HepG2 (cell line): ENCODE data around the gene TMEM236. TPM values are rescaled to one million over a fixed set of nuclear protein-coding genes. Genes with fewer than 3 reads are reported as not detected.

Experiments used
- GABPA ChIP-seq, 2 experiments: IDR thresholded peaks; 2 replicates each; pipeline ENCODE4 v1.6.1; 2011 to 2016; ENCODE audit warnings: low read depth in 2 of 2, low read length in 1 of 2, missing biosample characterization in 1 of 2, missing genetic modification characterization in 1 of 2
- MXI1 ChIP-seq: IDR thresholded peaks from 3 replicates; pipeline ENCODE4 v1.6.1; 2012; ENCODE audit warnings: low read depth, low read length, inconsistent platforms, borderline replicate concordance
- NCOA5 ChIP-seq: sonication (generic); formaldehyde crosslinking; IDR thresholded peaks from 2 replicates; pipeline ENCODE4 v1.4.0; 2020; ENCODE audit warnings: missing genetic modification reagents
- PRMT3 ChIP-seq: sonication (generic); formaldehyde crosslinking; IDR thresholded peaks from 2 replicates; pipeline ENCODE4 v1.8.1; 2022; ENCODE audit warnings: low read depth, mild to moderate bottlenecking, moderate library complexity, missing genetic modification reagents, borderline replicate concordance
- RFX1 ChIP-seq: fragments of 450-650 bp; IDR thresholded peaks from 2 replicates; pipeline ENCODE4 v1.6.1; 2017
- RFX3 ChIP-seq: IDR thresholded peaks from 2 replicates; pipeline ENCODE4 v1.6.1; 2016; ENCODE audit warnings: missing biosample characterization, missing genetic modification reagents
- SMAD3 ChIP-seq: sonication (generic); formaldehyde crosslinking; IDR thresholded peaks from 2 replicates; pipeline ENCODE4 v1.4.0; 2020; ENCODE audit warnings: missing genetic modification reagents
- SNAI1 ChIP-seq: sonication (generic); formaldehyde crosslinking; IDR thresholded peaks from 2 replicates; pipeline ENCODE4 v1.5.0; 2020; ENCODE audit warnings: mild to moderate bottlenecking, missing genetic modification reagents, borderline replicate concordance
- TBX3 ChIP-seq: fragments of 450-650 bp; IDR thresholded peaks from 2 replicates; pipeline ENCODE4 v1.6.1; 2017; ENCODE audit warnings: antibody characterized with exemption, mild to moderate bottlenecking, inconsistent platforms, borderline replicate concordance
- ZNF30 ChIP-seq: sonication (generic); formaldehyde crosslinking; IDR thresholded peaks from 2 replicates; pipeline ENCODE4 v1.5.0; 2020; ENCODE audit warnings: mild to moderate bottlenecking, missing genetic modification reagents
- ZNF629 ChIP-seq: sonication (generic); formaldehyde crosslinking; conservative IDR thresholded peaks from 2 replicates; pipeline ENCODE4 v1.5.0; 2020; ENCODE audit warnings: missing genetic modification reagents
- polyA plus RNA-seq, 8 experiments: library from polyadenylated mRNA; depleted of rRNA in 3 of 8; stranded (reverse) in 7 of 8; unstranded in 1 of 8; fragments of >200 nt; fragmentation: Illumina TruSeq in 4 of 8; extraction: Trizol in 4 of 8; gene quantifications; 2 replicates each; pipeline versions ENCODE4 v1.2.1 to v1.2.3, GENCODE V29; 2011 to 2016; ENCODE audit warnings: low read depth in 4 of 8, missing spikeins in 1 of 8, mixed read lengths in 1 of 8; ENCODE audit not compliant: insufficient read depth in 1 of 8
- total RNA-seq, 5 experiments: library from RNA; depleted of rRNA; stranded (reverse); fragments of >200 nt; fragmentation: Illumina TruSeq; extraction: Trizol; gene quantifications; 2 replicates each; pipeline ENCODE4 v1.2.3, GENCODE V29; 2016; ENCODE audit warnings: low read depth in 1 of 5
- TF ChIP-seq, protein P1 (sequence below): sonication (generic); formaldehyde crosslinking; IDR thresholded peaks from 2 replicates; pipeline ENCODE4 v1.4.0; 2020; ENCODE audit warnings: mild to moderate bottlenecking, missing genetic modification reagents, borderline replicate concordance
- TF ChIP-seq, protein P2 (sequence below): sonication (generic); formaldehyde crosslinking; IDR thresholded peaks from 2 replicates; pipeline ENCODE4 v1.4.0; 2020; ENCODE audit warnings: missing genetic modification reagents

The TMEM236 gene
- total and polyA plus RNA-seq, 2 of the 13 experiments (the other 11 are each of a cell fraction or from before 2014, with no cell fraction given) = 0.04 to 0.08 TPM

DNA sequence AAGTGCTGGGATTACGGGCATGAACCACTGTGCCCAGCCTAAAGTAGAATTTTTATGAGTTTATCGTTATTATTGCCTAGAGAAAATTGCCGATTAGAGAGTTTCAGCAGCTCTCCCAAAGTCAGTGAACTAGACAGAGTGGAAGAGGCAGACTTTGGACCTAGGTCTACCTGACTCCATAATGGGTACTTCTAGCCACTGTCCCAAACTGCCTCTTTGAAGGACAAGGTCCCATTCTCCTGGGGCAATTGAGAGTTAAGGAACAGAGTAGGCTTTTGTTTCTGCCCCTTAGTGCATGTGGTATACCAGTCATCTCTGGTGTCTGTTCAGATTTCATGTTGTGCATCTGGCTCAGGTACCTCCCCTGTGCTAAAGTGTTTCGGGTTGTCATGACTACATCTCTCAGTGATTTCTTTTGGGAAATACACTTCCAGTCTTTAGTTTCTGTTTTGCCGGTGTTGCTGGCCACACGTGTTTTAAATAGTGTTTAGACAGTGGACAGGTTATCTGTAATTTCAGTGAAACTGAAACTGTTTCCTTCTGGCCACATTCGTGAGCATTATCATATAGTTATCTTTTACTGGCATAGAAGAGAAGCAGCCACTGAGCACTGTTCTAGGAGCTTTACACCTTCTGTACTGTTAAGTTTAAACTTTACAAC is 4.7 kb downstream of the TMEM236 start (continued):
- TF ChIP-seq, protein P1, sequence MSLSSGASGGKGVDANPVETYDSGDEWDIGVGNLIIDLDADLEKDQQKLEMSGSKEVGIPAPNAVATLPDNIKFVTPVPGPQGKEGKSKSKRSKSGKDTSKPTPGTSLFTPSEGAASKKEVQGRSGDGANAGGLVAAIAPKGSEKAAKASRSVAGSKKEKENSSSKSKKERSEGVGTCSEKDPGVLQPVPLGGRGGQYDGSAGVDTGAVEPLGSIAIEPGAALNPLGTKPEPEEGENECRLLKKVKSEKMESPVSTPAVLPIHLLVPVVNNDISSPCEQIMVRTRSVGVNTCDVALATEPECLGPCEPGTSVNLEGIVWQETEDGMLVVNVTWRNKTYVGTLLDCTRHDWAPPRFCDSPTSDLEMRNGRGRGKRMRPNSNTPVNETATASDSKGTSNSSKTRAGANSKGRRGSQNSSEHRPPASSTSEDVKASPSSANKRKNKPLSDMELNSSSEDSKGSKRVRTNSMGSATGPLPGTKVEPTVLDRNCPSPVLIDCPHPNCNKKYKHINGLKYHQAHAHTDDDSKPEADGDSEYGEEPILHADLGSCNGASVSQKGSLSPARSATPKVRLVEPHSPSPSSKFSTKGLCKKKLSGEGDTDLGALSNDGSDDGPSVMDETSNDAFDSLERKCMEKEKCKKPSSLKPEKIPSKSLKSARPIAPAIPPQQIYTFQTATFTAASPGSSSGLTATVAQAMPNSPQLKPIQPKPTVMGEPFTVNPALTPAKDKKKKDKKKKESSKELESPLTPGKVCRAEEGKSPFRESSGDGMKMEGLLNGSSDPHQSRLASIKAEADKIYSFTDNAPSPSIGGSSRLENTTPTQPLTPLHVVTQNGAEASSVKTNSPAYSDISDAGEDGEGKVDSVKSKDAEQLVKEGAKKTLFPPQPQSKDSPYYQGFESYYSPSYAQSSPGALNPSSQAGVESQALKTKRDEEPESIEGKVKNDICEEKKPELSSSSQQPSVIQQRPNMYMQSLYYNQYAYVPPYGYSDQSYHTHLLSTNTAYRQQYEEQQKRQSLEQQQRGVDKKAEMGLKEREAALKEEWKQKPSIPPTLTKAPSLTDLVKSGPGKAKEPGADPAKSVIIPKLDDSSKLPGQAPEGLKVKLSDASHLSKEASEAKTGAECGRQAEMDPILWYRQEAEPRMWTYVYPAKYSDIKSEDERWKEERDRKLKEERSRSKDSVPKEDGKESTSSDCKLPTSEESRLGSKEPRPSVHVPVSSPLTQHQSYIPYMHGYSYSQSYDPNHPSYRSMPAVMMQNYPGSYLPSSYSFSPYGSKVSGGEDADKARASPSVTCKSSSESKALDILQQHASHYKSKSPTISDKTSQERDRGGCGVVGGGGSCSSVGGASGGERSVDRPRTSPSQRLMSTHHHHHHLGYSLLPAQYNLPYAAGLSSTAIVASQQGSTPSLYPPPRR (CRISPR knock-in tag) = no peak
- TF ChIP-seq NCOA5 (CRISPR knock-in tag) (no peak), ZNF30 (CRISPR knock-in tag) (no peak), SNAI1 (CRISPR knock-in tag) (no peak), PRMT3 (CRISPR knock-in tag) (no peak), RFX1 (peak; percentile 60; the same call in 1 of the 2 replicates), RFX3 (CRISPR knock-in tag) (peak; percentile 57), SMAD3 (CRISPR knock-in tag) (no peak), ZNF629 (CRISPR knock-in tag) (peak; percentile 81), MXI1 (0 out of 3 replicates have a peak, but pooled peaks have one; percentile 20), GABPA (IDR thresholded peaks at IDR 0.05; ENCODE audit: low read depth, low read length) (no peak), GABPA (CRISPR knock-in tag; IDR thresholded peaks at IDR 0.05; ENCODE audit: low read depth) (no peak), TBX3 (no peak)
- TF ChIP-seq, protein P2, sequence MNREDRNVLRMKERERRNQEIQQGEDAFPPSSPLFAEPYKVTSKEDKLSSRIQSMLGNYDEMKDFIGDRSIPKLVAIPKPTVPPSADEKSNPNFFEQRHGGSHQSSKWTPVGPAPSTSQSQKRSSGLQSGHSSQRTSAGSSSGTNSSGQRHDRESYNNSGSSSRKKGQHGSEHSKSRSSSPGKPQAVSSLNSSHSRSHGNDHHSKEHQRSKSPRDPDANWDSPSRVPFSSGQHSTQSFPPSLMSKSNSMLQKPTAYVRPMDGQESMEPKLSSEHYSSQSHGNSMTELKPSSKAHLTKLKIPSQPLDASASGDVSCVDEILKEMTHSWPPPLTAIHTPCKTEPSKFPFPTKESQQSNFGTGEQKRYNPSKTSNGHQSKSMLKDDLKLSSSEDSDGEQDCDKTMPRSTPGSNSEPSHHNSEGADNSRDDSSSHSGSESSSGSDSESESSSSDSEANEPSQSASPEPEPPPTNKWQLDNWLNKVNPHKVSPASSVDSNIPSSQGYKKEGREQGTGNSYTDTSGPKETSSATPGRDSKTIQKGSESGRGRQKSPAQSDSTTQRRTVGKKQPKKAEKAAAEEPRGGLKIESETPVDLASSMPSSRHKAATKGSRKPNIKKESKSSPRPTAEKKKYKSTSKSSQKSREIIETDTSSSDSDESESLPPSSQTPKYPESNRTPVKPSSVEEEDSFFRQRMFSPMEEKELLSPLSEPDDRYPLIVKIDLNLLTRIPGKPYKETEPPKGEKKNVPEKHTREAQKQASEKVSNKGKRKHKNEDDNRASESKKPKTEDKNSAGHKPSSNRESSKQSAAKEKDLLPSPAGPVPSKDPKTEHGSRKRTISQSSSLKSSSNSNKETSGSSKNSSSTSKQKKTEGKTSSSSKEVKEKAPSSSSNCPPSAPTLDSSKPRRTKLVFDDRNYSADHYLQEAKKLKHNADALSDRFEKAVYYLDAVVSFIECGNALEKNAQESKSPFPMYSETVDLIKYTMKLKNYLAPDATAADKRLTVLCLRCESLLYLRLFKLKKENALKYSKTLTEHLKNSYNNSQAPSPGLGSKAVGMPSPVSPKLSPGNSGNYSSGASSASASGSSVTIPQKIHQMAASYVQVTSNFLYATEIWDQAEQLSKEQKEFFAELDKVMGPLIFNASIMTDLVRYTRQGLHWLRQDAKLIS (CRISPR knock-in tag) = no peak
